GM23248 (cell line): ENCODE data around the gene CDON.

Source experiments
- EZH2 ChIP-seq: fragments of 200-600 bp; sonication (generic); IDR thresholded peaks from 2 replicates; pipeline ENCODE4 v1.6.1; 2018; ENCODE audit warnings: antibody characterized with exemption, mild to moderate bottlenecking; ENCODE audit not compliant: insufficient read depth, poor library complexity, severe bottlenecking
- EZH2phosphoT487 ChIP-seq: fragments of 200-600 bp; sonication (generic); IDR thresholded peaks from 2 replicates; pipeline ENCODE4 v1.6.1; 2018; ENCODE audit warnings: antibody characterized with exemption, moderate library complexity, mild to moderate bottlenecking, low read depth; ENCODE audit not compliant: insufficient read depth

DNA sequence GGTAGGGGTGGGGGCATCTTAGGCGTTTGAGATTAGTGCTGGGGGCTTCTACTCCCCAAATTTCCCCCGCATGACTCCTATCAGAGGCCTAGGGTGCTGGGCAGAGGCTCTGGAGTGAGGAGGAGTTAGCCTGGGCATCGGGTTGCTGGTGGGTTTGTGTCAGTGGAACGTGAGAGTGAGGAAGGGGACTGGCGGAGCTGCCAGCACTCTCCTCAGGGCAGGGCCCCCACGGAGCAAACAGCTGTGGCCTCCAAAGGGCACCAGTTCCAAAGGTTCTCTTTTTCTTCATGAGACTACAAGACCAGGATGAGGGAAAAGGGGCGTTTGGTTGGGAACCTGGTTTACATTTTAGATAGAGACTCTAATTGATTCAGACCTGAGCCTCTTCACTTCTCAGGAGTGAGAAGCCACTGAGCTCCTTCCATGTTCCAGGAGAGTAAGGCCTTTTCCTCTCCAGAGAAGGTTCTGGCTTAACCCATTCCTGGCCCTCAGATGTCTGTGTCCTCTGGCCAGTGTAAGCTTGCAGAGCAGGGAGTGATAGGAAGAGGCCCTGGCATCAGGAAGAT lies 35.6 kb upstream of the CDON start:
- TF ChIP-seq EZH2phosphoT487 (no peak), EZH2 (no peak)
